Fibroblast of lung (primary cell): Measurements from ENCODE around the gene SGIP1. TPM values are rescaled to one million over a fixed set of nuclear protein-coding genes. Genes with fewer than 3 reads are reported as not detected.

Experiments
- DNase-seq, 2 donors: peaks; one replicate each; pipeline versions ENCODE4 v3.0.0 to v3.0.0-alpha.2; 2010; ENCODE audit warnings: low read depth in 2 of 2
- H2AFZ ChIP-seq: 2 replicates; pipeline ENCODE4 v1.5.1; 2012; ENCODE audit warnings: low read length, control low read depth, inconsistent platforms
- H3K27ac ChIP-seq: 2 replicates; pipeline ENCODE4 v1.5.1; 2011; ENCODE audit warnings: low read length, control low read depth; ENCODE audit not compliant: insufficient read depth
- H3K27me3 ChIP-seq: 2 replicates; pipeline ENCODE4 v1.5.1; 2011; ENCODE audit warnings: mild to moderate bottlenecking, low read length; ENCODE audit not compliant: control insufficient read depth, insufficient read depth
- H3K36me3 ChIP-seq: 2 replicates; pipeline ENCODE4 v1.5.1; 2011; ENCODE audit warnings: low read length; ENCODE audit not compliant: control insufficient read depth, insufficient read depth
- H3K4me1 ChIP-seq: 2 replicates; pipeline ENCODE4 v1.5.1; 2011; ENCODE audit warnings: low read length; ENCODE audit not compliant: control insufficient read depth, insufficient read depth; ENCODE audit errors: extremely low read depth
- H3K4me2 ChIP-seq: 2 replicates; pipeline ENCODE4 v1.5.1; 2011; ENCODE audit warnings: low read length, control low read depth; ENCODE audit not compliant: insufficient read depth; ENCODE audit errors: extremely low read depth
- H3K4me3 ChIP-seq, 4 experiments: fragments of 200-600 bp in 1 of 4; sonication (generic) in 1 of 4; replicated peaks in 1 of 4; 2 replicates each; pipeline ENCODE4 v1.5.1; 2011 to 2016; ENCODE audit warnings: low read length in 4 of 4, low read depth in 3 of 4, mild to moderate bottlenecking in 3 of 4, control low read depth in 2 of 4, inconsistent platforms in 1 of 4, mixed read lengths in 1 of 4; ENCODE audit not compliant: insufficient read depth in 1 of 4; ENCODE audit errors: control extremely low read depth in 1 of 4
- H3K79me2 ChIP-seq: 2 replicates; pipeline ENCODE4 v1.5.1; 2012; ENCODE audit warnings: mild to moderate bottlenecking, low read length, inconsistent platforms; ENCODE audit not compliant: control insufficient read depth, insufficient read depth
- H3K9ac ChIP-seq: 2 replicates; pipeline ENCODE4 v1.5.1; 2011; ENCODE audit warnings: mild to moderate bottlenecking, low read length, control low read depth; ENCODE audit not compliant: insufficient read depth
- H3K9me3 ChIP-seq: 2 replicates; pipeline ENCODE4 v1.5.1; 2012; ENCODE audit warnings: low read depth, low read length; ENCODE audit not compliant: control insufficient read depth, insufficient read depth
- H4K20me1 ChIP-seq: 2 replicates; pipeline ENCODE4 v1.5.1; 2011; ENCODE audit warnings: low read length; ENCODE audit not compliant: control insufficient read depth, insufficient read depth; ENCODE audit errors: extremely low read depth
- CTCF ChIP-seq, 2 donors: IDR thresholded peaks in 1 of 2; conservative IDR thresholded peaks in 1 of 2; 1 replicate in 1 of 2; 2 replicates in 1 of 2; pipeline ENCODE4 v1.5.1; 2011 to 2012; ENCODE audit warnings: low read length in 2 of 2, control low read depth in 1 of 2, inconsistent platforms in 1 of 2, low read depth in 1 of 2, mild to moderate bottlenecking in 1 of 2
- EZH2 ChIP-seq: IDR thresholded peaks from 2 replicates; pipeline ENCODE4 v1.5.1; 2012; ENCODE audit warnings: low read length, control low read depth, mild to moderate bottlenecking; ENCODE audit errors: missing control alignments
- polyA plus RNA-seq, 2 donors: library from polyadenylated mRNA; depleted of rRNA in 1 of 2; stranded (reverse) in 1 of 2; unstranded in 1 of 2; fragments of >200 nt; gene quantifications; 2 replicates each; pipeline ENCODE4 v1.2.1, GENCODE V29; 2011 to 2012; ENCODE audit warnings: missing spikeins in 1 of 2
- total RNA-seq: library from RNA; depleted of rRNA; stranded (reverse); fragments of >200 nt; gene quantifications from 2 replicates; pipeline ENCODE4 v1.2.1, GENCODE V29; 2014

The SGIP1 gene
- total and polyA plus RNA-seq, 2 donors (not counting 1 experiment from before 2014, with no cell fraction given) = 37.8 to 77.6 TPM

DNA sequence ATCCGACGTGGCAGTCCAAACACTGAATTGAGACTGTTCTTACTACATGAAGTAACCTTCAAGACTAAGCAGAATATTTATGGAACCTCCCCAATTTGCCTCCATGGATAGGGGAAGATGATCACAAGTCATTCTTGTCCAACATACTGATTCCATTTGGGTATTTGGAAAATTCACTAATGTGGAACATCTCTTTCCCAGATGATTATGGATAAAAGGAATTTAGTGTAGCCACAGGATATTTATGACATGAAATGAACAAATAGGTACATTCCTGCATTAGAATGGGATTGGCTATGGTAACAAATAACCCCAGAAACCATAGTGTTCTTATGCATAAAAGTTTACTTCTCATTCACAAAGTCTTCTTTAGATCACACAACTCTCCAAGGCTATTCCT lies 40.2 kb upstream of the SGIP1 start:
- Histone ChIP-seq H3K4me2 (no peak overlapping the region), H3K9ac (no peak overlapping the region), H3K27ac (no peak overlapping the region), H3K79me2 (no peaks in the 10 kb centered on the region), H2AFZ (no peak overlapping the region), H3K36me3 (no peaks in the 10 kb centered on the region), H3K4me3 (no peak overlapping the region), H3K4me1 (peaks cover 6% of the 10 kb centered on the region), H4K20me1 (no peaks in the 10 kb centered on the region), H3K9me3 (no peaks in the 10 kb centered on the region), H3K27me3 (no peaks in the 10 kb centered on the region)
- peak; percentile 10 to 44 for DNase-seq
- no peak for TF ChIP-seq EZH2
- no peak for TF ChIP-seq CTCF (conservative IDR thresholded peaks at IDR 0.05 in 1 of 2, IDR thresholded peaks at IDR 0.05 in 1 of 2; ENCODE audit: low read depth in 1 of 2, low read length in 2 of 2)

DNA sequence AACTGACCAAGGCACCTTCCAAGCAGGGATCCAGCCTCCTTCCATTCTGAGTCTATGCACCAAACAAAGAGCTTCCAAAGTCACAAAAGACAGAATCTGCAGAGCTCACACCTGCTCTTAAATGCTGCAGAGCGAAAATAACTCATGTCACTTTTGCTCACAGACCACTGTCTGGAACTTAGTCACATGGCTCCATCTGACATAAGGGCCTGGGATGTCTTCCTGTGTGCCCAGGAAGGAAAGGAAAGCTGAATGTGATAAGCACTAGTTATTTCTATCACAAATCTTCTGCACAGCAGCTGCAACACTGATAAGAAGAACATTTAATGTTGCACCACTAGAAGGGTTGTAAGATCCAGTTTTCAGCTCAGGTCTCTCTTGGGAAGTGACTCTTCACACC lies 39.5 kb upstream of the SGIP1 start:
- no peak overlapping the region for H3K4me2 ChIP-seq
- no peak overlapping the region for H3K4me3 ChIP-seq
- DNase-seq = no peak
- H3K4me1 ChIP-seq = peaks cover 6% of the 10 kb centered on the region
- no peaks in the 10 kb centered on the region for H3K9me3 ChIP-seq
- no peak overlapping the region for H2AFZ ChIP-seq
- no peaks in the 10 kb centered on the region for H3K79me2 ChIP-seq
- no peaks in the 10 kb centered on the region for H3K27me3 ChIP-seq
- TF ChIP-seq EZH2 = no peak
- TF ChIP-seq CTCF (conservative IDR thresholded peaks at IDR 0.05 in 1 of 2, IDR thresholded peaks at IDR 0.05 in 1 of 2; ENCODE audit: low read depth in 1 of 2, low read length in 2 of 2) = no peak
- no peaks in the 10 kb centered on the region for H3K36me3 ChIP-seq
- H3K27ac ChIP-seq = no peak overlapping the region
- H3K9ac ChIP-seq = no peak overlapping the region
- H4K20me1 ChIP-seq = no peaks in the 10 kb centered on the region

GRCh38 chr1:66495495-66495894 lies 38.5 kb upstream of the SGIP1 start:
- Histone ChIP-seq H2AFZ (no peak overlapping the region), H3K79me2 (no peaks in the 10 kb centered on the region), H3K36me3 (no peaks in the 10 kb centered on the region), H3K4me3 (no peak overlapping the region), H4K20me1 (no peaks in the 10 kb centered on the region), H3K4me2 (no peak overlapping the region), H3K9me3 (no peaks in the 10 kb centered on the region), H3K27me3 (no peaks in the 10 kb centered on the region), H3K9ac (no peak overlapping the region), H3K4me1 (peaks cover 4% of the 10 kb centered on the region), H3K27ac (no peak overlapping the region)
- DNase-seq = peak in 1 of 2 donors; percentile 28
- TF ChIP-seq EZH2 = no peak
